PC-9 (cell line): ENCODE data around the gene HAUS3. TPM values are rescaled to one million over a fixed set of nuclear protein-coding genes. Genes with fewer than 3 reads are reported as not detected.

Experiments
- Bru-seq: library from RNA; stranded (reverse); fragments of 400-500 nt; gene quantifications from one replicate; lab custom pipeline; 2021; lab: Mats Ljungman, UMichigan
- BruChase-seq, 2 experiments: library from RNA; stranded (reverse); fragments of 400-500 nt; gene quantifications; one replicate each; lab custom pipeline; 2021; lab: Mats Ljungman, UMichigan
- BruUV-seq: library from RNA; stranded (reverse); fragments of 400-500 nt; replicated peaks from 2 replicates; lab custom pipeline; 2021; lab: Mats Ljungman, UMichigan
- CTCF ChIA-PET: fragments of 300-600 bp; sonication (Branson Sonifier 250); formaldehyde crosslinking; loops from one replicate; lab custom pipeline; 2022; ENCODE audit warnings: antibody characterized with exemption; lab: Charles Lee
- POLR2A ChIA-PET: fragments of 300-600 bp; sonication (Branson Sonifier 250); formaldehyde crosslinking; loops from one replicate; lab custom pipeline; 2022; ENCODE audit warnings: antibody characterized with exemption; ENCODE audit not compliant: unreplicated experiment; lab: Charles Lee
- DNase-seq, 2 experiments: peaks; one replicate each; pipeline versions ENCODE4 v3.0.0 to v3.0.0-alpha.2; 2015 to 2022; ENCODE audit warnings: mixed read lengths in 1 of 2
- H2AFZ ChIP-seq: fragments of 200-600 bp; sonication (generic); 2 replicates; pipeline ENCODE4 v1.8.1; 2017; ENCODE audit warnings: antibody characterized with exemption
- H3F3A ChIP-seq: fragments of 200-600 bp; sonication (generic); 2 replicates; pipeline ENCODE4 v1.8.1; 2017; ENCODE audit warnings: antibody characterized with exemption, mild to moderate bottlenecking, low read depth; ENCODE audit not compliant: insufficient read depth
- H3K27ac ChIP-seq: fragments of 200-600 bp; sonication (generic); 2 replicates; pipeline ENCODE4 v1.6.1; 2016; ENCODE audit warnings: mixed run types
- H3K27me3 ChIP-seq: fragments of 200-600 bp; sonication (generic); 2 replicates; pipeline ENCODE4 v1.6.1; 2016; ENCODE audit warnings: low read depth, mixed run types; ENCODE audit not compliant: insufficient read depth
- H3K36me3 ChIP-seq: fragments of 200-600 bp; sonication (generic); 2 replicates; pipeline ENCODE4 v1.6.1; 2016; ENCODE audit warnings: low read depth, mixed run types
- H3K4me1 ChIP-seq: fragments of 200-600 bp; sonication (generic); replicated peaks from 2 replicates; pipeline ENCODE4 v1.6.1; 2016; ENCODE audit warnings: mixed run types; ENCODE audit not compliant: insufficient read depth
- H3K4me2 ChIP-seq: fragments of 200-600 bp; sonication (generic); 2 replicates; pipeline ENCODE4 v1.6.1; 2017; ENCODE audit warnings: mixed run types
- H3K4me3 ChIP-seq: fragments of 200-600 bp; sonication (generic); 2 replicates; pipeline ENCODE4 v1.6.1; 2016; ENCODE audit warnings: mixed run types
- H3K79me2 ChIP-seq: fragments of 200-600 bp; sonication (generic); 2 replicates; pipeline ENCODE4 v1.6.1; 2017; ENCODE audit warnings: low read depth, mixed run types
- H3K9me2 ChIP-seq: fragments of 200-600 bp; sonication (generic); 2 replicates; pipeline ENCODE4 v1.8.1; 2017; ENCODE audit warnings: mild to moderate bottlenecking; ENCODE audit not compliant: insufficient read depth
- H3K9me3 ChIP-seq: fragments of 200-600 bp; sonication (generic); 2 replicates; pipeline ENCODE4 v1.8.1; 2016; ENCODE audit warnings: low read depth; ENCODE audit not compliant: insufficient read depth
- H4K20me1 ChIP-seq: fragments of 200-600 bp; sonication (generic); 2 replicates; pipeline ENCODE4 v1.8.1; 2017; ENCODE audit not compliant: insufficient read depth
- EZH2 ChIP-seq: fragments of 200-600 bp; sonication (generic); IDR thresholded peaks from 2 replicates; pipeline ENCODE4 v1.8.0; 2017; ENCODE audit warnings: antibody characterized with exemption, low read depth
- intact Hi-C: fragments of 100-400 bp; cut with micrococcal nuclease; formaldehyde crosslinking; loops from one replicate; pipeline ENCODE4 v1.10.0; 2022; ENCODE audit not compliant: unreplicated experiment
- long read RNA-seq: library from polyadenylated mRNA; stranded (forward); transcript quantifications from one replicate; pipeline ENCODE4 v2.0.0, GENCODE V29; 2022
- total RNA-seq: library from RNA; stranded (reverse); gene quantifications from 2 replicates; pipeline ENCODE4 v1.2.3, GENCODE V29; 2021
- TF ChIP-seq, protein P1 (sequence below): fragments of 200-600 bp; sonication (generic); conservative IDR thresholded peaks from 2 replicates; pipeline ENCODE4 v1.6.1; 2017; ENCODE audit warnings: mixed run types, antibody characterized with exemption, mild to moderate bottlenecking, moderate library complexity

The HAUS3 gene, protein sequence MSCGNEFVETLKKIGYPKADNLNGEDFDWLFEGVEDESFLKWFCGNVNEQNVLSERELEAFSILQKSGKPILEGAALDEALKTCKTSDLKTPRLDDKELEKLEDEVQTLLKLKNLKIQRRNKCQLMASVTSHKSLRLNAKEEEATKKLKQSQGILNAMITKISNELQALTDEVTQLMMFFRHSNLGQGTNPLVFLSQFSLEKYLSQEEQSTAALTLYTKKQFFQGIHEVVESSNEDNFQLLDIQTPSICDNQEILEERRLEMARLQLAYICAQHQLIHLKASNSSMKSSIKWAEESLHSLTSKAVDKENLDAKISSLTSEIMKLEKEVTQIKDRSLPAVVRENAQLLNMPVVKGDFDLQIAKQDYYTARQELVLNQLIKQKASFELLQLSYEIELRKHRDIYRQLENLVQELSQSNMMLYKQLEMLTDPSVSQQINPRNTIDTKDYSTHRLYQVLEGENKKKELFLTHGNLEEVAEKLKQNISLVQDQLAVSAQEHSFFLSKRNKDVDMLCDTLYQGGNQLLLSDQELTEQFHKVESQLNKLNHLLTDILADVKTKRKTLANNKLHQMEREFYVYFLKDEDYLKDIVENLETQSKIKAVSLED
- 15.8 and 16.2 TPM in 2 replicates for total RNA-seq
- percentile 79 among the genes with signal in this experiment for Bru-seq, nascent RNA
- percentile 92 among the genes with signal in this experiment for BruChase-seq, experiment 1, labeled RNA remaining after a 2-hour chase
- percentile 82 among the genes with signal in this experiment for BruChase-seq, experiment 2, labeled RNA remaining after a 6-hour chase
- long read RNA-seq, full-length matches to known transcripts = 16 of 66 reads
- long read RNA-seq, partial matches to known transcripts = 45 of 66 reads
- long read RNA-seq, other reads (novel, unspliced or antisense) = 5 of 66 reads

GRCh38 chr4:2241410-2242353, at the start of gene HAUS3, which contains the start of gene POLN:
Gene HAUS3, minus strand, starts transcription at chr4:2242121. Its CDS starts 1,175 bp downstream, at chr4:2240946.
Gene POLN, minus strand, starts transcription at chr4:2242121. Its CDS starts 12,890 bp downstream, at chr4:2229231.
- no peaks in the 10 kb centered on the region for H3K27me3 ChIP-seq
- intact Hi-C loops = loop anchor here (1.0 to 5.0 kb wide), 4 partner anchors 21 to 296 kb away; partner anchors contain the start of genes FAM193A and MXD4
- peaks cover 7% of the 10 kb centered on the region; the same call in 1 of the 2 replicates for H3F3A ChIP-seq
- H3K9me2 ChIP-seq = no peaks in the 10 kb centered on the region
- H3K4me2 ChIP-seq = peak within 1 kb of the TSS; percentile 91
- H3K4me3 ChIP-seq = peak within 1 kb of the TSS; percentile 85
- no peaks in the 10 kb centered on the region for H3K36me3 ChIP-seq
- no peaks in the 10 kb centered on the region for H3K9me3 ChIP-seq
- H3K27ac ChIP-seq = 0 out of 2 replicates have a peak within 1 kb of the TSS, but pooled peaks have one; percentile 7
- no peaks in the 10 kb centered on the region; the same call in 1 of the 2 replicates for H4K20me1 ChIP-seq
- peak within 1 kb of the TSS; percentile 86 for H2AFZ ChIP-seq
- ChIA-PET CTCF (interaction anchor here (0.6 to 0.8 kb wide), 2 partner anchors 25 to 330 kb away, joined by 4 to 13 read pairs; no protein-coding TSS in a partner anchor), POLR2A (interaction anchor here (0.6 to 0.9 kb wide), 4 partner anchors 18 to 739 kb away, joined by 3 to 22 read pairs (median 3); no protein-coding TSS in a partner anchor)
- peaks cover 24% of the 10 kb centered on the region for H3K4me1 ChIP-seq
- peak; percentile 88 to 99 for DNase-seq
- BruUV-seq = no TSS peak
- peaks cover 46% of the 10 kb centered on the region for H3K79me2 ChIP-seq
- TF ChIP-seq, protein P1, sequence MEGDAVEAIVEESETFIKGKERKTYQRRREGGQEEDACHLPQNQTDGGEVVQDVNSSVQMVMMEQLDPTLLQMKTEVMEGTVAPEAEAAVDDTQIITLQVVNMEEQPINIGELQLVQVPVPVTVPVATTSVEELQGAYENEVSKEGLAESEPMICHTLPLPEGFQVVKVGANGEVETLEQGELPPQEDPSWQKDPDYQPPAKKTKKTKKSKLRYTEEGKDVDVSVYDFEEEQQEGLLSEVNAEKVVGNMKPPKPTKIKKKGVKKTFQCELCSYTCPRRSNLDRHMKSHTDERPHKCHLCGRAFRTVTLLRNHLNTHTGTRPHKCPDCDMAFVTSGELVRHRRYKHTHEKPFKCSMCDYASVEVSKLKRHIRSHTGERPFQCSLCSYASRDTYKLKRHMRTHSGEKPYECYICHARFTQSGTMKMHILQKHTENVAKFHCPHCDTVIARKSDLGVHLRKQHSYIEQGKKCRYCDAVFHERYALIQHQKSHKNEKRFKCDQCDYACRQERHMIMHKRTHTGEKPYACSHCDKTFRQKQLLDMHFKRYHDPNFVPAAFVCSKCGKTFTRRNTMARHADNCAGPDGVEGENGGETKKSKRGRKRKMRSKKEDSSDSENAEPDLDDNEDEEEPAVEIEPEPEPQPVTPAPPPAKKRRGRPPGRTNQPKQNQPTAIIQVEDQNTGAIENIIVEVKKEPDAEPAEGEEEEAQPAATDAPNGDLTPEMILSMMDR = no peak; the same call in 1 of the 2 replicates
- TF ChIP-seq EZH2 = no peak

DNA sequence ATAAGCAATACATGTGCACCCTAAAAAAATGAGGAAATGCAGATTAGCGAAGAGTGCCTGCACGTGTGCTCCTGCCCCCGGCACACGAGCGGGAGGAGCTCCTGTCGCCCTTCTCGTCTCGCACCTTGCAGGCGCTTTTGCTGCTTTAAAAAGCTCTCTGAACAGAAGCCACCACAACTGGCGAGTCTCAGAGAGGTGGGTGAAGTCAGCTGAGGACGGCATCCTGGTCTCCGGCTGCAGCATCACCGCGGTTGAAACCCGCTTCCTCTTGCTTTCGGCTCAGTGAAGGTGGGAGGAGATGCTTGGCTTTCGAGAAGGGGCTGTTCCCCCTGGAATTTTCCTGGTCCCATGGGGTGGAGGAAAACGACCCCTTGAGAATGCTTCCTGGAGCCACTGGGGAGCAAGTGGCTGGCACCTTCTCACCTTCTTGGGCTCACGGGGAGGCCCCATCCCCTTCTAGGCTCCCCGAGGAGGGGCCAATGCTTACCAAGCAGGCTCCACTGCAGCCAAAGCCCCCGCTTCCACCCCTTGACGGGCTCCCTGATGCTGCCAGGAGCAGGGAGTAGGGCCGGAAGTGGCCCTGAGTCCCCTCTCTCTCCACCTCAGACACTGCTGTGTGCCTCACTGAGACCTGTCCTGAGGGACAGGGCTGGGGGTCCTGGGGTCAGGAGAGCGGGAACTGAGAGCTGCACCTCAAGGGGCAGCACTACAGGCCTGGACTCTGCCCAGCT, 49.2 kb upstream of the HAUS3 start:
- Histone ChIP-seq H3K9me2 (no peaks in the 10 kb centered on the region), H4K20me1 (no peaks in the 10 kb centered on the region; the same call in 1 of the 2 replicates), H3K27ac (no peak overlapping the region), H3K4me2 (no peak overlapping the region), H2AFZ (no peak overlapping the region), H3F3A (no peaks in the 10 kb centered on the region; the same call in 1 of the 2 replicates), H3K9me3 (no peaks in the 10 kb centered on the region), H3K36me3 (no peaks in the 10 kb centered on the region), H3K27me3 (peaks cover 41% of the 10 kb centered on the region), H3K79me2 (no peaks in the 10 kb centered on the region), H3K4me3 (no peak overlapping the region), H3K4me1 (no peaks in the 10 kb centered on the region)
- intact Hi-C loops = no loop called here
- no peak for DNase-seq
- BruUV-seq = no TSS peak
- no peak for TF ChIP-seq EZH2
- TF ChIP-seq, protein P1 = no peak
- ChIA-PET CTCF (no interaction called here), POLR2A (no interaction called here)
